ENCODE measurements around the gene ENAM.
"Not testable (repeated sequence)": the region's sequence is repeated elsewhere in the genome, so short reads cannot be mapped to it uniquely, and the experiment has no call there.

The ENAM gene

DNA sequence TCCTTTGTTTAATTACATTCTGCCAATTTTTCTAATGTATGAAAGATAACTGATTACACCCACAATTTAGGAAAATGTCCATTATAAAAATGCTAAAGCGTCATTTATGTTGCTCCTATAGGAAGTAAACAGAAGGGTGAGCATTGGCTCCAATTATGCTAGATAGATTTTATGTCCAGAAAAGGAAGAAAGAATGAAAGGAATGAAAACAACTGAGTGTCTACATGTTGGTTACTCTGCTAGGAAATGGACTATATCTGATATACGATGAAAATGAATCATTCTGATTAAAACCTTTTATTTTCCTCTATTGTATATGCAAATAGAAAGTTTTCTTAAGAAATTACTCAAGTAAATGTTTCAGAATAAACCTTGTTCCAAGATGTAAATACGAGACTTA, 1.6 kb downstream of the ENAM start:
- DNase-seq = no peak

DNA sequence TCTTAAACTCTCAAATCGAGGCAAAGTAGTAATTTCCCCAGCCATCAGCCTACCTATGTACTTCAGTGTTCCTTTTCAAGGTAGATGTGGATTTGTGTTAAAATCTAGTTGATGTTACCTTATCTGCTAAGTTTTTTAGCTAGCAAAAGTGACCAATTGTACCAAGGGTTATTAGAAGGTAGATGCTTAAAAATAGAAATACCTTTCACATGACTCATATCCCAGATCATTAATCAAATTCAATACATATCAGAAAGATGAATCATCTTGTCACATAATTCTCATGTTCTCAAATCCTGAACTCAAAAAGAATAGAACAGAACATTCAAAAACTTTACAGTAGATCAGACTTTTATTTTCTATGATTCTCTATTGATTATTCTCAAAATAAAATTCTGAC, 3.5 kb downstream of the ENAM start:
- DNase-seq = no peak

DNA sequence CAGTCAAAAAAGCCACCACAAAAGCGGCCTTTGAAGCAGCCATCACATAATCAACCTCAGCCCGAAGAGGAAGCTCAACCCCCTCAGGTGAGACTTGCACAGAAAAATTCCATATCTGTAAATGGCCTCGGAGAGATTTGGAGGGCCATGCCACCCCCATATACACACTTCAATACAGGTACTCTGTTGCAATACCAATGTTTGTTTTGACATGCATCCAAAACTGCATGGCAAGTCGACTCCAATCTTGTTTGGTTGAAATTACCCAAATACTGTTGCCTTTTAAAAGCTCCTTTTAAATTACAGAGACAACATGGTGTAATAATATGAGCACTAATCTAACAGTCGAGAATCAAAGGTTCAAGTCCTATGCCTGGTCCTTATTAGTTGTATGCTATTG, 5.9 kb downstream of the ENAM start:
- DNase-seq = no peak

DNA sequence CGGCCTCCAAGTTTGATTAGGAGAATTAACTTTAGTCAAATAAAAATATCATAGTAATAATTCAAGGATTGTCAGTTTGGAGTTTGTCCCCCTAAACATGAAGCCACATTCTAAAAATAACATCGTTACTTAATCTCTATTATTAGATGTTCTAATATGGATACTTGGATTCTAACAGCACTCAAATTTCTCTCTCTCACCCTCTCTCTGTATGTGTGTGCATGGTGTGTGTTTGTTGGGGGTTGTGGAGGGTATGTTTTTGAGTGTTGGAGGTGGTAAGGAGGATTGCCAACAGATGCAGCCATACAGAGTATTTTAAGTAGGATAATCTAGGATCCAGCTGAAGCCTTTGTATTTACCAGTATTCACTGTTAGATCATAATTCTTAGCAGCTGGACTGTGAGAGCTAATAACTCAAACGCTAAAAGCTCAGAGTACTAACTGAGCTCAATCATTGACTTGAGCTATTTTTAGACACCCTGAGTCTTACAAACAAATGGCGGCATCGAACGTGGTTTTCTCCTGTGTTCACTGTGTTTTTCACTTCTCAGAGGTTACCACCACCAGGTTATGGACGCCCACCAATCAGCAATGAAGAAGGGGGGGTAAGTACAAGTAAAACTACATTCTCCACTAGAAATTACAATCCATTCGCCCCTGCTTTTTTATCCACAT, 8.8 kb downstream of the ENAM start:
- DNase-seq = no peak

DNA sequence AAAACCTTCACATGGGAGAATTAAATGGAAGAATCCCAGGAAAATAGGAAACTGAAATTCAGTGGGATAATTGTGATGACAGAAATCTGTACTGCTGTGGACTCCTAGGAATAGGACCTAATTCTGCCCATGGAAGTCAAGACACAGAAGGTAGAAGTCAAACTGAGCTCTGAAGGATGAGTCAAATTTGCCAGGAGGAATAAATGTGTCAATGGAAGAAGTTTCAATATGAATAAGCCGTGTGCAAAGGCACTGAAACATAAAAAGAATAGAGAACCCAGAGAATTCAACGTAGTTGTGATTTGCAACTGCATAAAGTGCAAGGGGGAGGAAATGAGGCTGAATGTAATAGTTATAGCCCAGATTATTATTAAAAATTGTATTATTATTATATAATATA, 11.6 kb downstream of the ENAM start:
- DNase-seq = no peak

DNA sequence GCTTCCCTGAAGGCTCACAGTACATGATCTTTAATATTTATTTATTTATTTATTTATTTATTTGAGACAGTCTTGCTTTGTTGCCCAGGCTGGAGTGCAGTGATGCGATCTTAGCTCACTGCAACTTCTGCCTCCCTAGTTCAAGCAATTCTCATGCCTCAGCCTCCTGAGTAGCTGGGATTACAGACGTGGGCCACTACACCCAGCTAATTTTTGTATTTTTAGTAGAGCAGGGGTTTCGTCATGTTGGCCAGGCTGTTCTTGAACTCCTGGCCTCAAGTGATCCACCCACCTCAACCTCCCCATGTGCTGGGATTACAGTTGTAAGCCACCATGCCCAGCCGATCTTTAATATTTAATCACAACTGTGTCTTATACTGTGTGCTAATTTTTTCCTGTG, 22.2 kb downstream of the ENAM start:
- not testable (repeated sequence) for DNase-seq

DNA sequence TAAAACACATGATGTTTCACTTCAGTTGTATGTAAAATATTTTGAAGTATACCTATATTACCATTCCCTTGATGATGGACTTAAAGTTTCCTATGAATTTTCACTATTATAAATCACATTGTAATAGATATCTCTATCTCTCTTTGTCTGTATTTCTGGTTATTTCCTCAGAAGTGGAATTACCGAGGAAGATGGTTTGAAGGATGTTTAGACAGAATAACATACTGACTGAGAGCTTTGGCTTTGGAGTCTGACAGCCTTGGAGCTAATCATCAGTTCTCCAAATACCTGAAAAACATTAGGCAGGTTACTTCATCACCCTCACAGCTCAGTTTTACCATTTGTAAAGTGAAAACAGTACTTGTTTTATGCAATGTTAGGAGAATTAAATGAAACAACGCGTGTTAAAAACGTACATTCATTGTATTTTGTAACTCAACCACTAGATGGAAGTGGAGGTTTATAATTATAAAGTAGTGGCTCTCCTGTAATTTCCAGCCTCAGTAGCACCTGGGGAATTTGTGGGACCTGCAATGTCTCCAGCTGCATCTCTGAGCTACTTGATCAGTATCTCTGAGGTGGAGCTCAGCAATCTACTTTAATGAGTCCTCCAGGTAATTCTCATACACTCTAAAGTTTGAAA, 23.4 kb downstream of the ENAM start:
- no peak for DNase-seq

DNA sequence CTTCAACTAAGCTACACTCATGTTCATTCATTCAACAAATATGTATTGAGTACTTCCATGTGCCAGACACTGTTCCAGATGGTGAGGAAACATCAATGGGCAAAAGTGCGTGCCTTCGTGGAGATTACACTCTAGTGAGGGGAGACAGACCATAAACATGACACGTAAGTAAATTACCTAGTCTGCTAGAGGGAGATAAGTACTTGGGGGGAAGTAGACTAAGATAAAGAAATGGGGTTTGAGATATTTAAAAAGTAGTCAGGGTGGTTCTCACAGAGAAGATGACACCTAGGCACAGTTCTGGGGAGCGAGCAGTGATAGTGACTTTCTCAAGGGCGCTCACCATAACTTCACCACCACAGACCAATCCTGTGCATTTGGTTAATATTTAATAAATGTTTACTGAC, 26.1 kb downstream of the ENAM start:
- DNase-seq = no peak

DNA sequence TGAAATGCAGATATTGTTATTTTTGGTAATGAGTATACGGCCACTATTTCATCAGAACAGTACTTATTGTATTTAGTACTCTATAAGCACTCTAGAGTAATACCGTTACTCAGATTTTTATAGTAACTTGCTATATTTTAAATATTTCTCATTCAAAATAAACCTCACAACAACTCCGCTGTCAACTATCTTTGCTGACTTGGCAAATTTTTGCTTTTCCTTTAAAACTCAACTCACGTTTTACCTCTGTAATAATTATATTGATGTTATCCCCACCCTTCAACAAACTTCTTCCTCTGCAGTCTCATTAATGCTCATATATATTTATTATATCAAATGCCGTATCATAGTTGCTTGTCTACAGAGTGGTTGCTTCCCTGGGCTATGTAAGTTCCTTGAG, 28.8 kb downstream of the ENAM start:
- DNase-seq = no peak

DNA sequence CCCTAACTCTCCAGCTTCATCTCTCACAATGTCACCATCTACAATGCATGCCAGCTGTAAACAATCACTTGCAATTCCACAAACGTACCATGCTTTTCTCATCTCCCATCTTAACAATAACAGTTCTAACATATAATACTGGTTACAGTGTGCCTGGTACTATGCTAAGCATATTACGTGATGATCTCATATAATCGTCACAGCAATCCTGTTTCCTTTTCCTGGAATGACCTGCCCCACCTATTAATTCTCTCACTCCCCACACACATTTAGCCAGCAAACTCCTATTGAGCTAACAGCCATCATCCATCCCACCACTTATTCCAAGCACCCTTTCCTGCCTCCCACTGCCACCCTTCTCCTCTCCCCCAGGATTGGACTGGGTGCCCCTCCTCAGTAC, 29.9 kb downstream of the ENAM start:
- DNase-seq = no peak

DNA sequence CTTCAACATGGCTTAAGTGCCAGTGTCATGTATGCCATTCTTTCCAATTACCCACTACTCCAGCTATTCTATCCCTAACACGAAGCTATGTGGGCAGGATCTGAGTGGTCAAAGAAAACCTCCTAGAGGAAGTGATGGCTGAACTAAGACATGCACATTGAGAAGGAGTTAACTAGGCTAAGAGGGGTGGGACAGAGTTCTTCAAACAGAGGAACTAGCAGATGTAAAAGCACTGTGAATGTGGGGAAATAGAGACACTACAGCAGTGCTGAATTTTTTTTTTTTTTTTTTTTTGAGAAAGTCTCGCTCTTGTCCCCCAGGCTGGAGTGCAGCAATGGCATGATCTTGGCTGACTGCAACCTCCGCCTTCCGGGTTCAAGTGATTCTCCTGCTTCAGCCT, 31.6 kb downstream of the ENAM start:
- DNase-seq = no peak

DNA sequence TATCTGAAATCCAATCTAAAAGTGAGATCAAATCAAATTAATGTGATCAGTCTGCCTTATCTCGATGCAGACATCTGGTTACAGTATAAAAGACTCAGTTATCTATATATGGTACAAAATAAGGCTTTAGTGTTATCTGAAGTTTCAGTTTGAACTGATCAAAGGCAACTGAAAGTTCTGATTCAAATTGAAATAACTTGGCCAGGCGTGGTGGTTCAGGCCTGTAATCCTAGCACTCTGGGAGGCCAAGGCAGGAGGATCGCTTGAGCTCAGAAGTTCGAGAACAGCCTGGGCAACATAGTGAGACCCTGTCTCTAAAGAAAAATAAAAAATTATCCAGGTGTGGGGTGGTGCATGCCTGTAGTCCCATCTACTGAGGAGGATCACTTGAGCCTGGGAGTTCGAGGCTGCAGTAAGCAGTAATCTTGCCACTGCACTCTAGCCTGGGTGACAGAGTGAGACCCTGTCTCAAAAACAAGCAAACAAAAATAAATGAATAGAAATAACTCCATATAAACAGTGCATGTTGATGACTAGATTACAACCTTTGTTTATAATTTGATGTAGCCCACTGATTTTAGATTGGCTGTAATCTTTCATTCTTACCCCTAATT, 32.9 kb downstream of the ENAM start:
- not testable (repeated sequence) for DNase-seq

DNA sequence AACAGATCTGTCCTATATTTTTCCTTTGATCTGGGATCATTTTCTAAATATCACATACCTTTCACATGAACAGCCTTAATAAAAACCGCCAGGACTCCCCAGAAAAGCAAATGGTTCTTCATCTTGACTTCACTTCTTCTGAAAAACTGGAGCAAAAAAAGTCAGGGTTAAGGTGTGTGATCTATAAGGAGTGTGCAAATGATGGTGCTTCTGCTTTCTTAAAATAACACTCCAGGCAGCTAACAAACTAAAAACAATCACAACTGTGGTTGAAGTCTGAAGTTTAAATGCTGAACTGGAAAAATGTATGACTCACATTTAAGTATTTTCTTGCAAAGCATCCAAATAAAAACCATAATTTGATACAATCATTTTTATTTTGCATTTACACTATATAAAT, 37.8 kb downstream of the ENAM start, which contains the start of gene JCHAIN:
JCHAIN (minus strand) TSS at position 140 of the 400 bp plus-strand sequence; CDS start at position 122, 18 bp downstream.
- no peak for DNase-seq

DNA sequence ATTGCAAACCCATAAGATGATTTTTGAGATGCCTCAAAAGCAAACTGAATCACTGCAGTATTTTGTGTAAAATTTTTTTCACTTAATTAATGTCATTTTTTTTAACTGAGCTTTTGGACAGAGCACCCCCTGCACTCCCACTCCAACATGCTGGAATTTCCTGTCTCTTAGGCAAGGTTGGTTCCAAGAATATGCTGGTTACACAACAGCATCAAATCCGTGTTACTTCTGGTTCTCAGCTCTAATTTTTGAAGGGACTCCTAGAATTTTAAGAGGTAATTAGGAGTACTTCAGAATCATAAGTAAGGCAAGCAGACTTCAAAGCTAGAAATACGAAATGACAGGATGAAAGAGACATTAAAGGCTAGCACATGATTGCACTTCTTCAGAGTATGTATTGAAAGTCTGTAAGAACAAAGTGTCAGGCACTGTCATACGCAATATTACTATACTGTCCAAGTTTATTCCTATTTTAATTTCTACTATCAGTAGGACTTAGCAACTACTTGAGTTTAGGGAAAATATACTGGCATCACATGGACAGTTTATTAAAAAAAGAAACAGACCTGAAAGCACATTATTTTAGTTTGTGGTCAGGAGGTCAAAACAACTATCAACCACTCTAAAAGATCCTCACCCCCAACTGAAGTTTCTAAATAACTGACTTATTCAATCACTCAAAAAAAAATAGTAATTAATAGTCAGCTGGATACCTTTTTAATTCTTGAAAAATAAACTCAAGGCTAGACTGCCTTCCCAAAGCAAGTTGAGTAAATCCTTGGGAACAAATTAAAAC, 39.4 kb downstream of the ENAM start:
- DNase-seq = no peak

DNA sequence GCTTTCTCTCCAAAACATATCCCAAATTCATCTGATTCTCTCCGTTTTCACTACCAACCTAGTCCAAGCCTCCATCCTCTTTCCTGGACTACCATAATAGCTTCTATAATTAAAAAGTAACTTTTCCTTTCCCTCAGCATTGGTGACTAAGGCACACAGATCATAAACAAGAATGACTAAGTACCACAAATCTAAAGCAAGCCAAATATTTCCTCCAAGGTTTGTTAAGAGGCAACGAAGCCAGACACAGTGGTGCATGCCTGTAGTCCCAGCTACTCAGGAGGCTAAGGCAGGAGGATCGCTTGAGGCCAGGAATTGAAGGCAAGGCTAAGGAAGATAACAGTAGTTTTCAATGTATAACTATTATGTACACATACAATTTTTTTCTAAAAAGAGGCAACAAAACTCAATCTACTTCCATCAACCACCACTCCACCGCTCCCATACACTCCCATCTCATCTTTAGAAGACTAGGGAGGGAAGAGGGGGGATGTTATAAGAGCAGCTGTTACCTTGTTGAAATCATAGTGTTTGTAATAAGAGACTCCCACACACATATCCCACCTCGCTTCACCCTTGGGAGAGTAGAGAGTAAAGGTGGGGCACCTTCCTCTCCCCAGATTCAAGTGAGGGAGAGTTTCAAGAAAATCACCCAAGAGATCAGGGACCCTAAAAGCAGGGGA, 41.9 kb downstream of the ENAM start:
- DNase-seq = no peak

DNA sequence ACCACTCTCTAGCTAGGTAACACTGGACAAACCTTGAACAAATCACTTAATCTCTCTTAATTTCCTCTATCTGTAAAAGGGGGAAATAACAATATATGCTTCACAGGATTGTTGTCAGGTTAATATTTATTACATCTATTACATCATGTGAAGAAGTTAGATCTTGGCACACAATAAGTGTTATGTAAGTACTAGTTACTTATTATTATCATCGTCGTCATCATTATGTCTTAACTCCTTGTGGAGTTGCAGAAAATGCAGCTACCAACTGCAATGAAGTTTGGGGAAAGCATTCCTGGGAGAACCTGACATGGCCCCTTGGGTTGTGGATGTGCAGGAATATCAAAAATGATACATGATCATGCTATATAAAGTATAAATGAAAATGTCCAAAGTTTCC, 42.5 kb downstream of the ENAM start:
- no peak for DNase-seq

DNA sequence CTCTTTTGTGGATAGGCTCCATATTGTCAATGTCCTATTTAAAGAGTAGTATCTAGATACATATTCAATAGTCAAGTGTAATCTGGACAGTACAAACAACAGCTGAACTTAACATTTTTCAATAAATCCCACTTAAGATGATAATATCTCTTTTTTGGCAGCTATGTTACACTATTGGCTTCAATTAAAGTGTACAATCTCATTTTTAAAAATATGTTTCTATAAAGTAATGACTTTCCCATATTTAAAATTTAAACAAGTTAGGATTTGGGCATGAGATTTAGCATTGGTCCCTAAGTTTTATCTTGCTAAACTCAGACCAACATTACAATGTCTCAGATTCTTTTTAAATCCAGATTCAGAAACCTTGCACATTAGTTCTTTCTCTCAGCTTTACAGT, 45.6 kb downstream of the ENAM start:
- no peak for DNase-seq

DNA sequence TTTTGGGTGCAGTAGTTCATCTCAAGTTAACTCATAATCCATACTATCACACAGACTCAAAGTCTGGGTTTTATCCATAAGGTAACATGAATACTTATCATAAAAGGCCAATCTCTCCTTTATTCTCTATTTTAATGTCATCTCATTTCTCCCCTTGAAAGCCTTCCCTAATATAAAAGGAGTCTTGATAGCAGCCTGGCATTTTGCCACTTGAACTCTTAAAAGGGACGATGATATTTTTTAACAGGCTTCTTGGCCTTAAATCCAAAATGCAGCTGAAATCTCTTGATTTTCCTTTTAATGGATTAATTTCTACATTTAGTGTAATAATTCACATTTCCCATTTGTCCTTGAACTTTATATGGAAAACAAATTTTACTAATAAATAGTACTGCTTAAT, 46.2 kb downstream of the ENAM start:
- no peak for DNase-seq

DNA sequence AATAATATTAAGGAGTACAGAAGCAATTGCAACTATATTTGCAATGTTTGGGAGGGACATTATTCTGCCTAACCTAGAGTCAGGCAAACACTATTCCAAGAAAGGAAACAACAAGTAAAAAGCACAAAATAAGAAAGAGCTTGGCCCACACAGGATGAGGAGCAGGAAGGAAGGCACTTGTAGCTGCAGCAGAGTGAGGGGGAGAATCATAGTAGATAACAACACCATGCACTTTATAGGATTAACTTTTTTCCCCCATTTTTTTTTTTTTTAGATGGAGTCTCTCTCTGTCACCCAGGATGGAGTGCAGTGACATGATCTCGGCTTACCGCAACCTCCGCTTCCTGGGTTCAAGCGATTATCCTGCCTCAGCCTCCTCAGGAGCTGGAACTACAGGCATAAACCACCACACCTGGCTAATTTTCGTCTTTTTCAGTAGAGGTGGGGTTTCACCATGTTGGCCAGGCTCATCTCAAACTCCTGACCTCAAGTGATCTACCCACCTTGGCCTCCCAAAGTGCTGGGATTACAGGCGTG, 48.1 kb downstream of the ENAM start:
- DNase-seq = no peak

DNA sequence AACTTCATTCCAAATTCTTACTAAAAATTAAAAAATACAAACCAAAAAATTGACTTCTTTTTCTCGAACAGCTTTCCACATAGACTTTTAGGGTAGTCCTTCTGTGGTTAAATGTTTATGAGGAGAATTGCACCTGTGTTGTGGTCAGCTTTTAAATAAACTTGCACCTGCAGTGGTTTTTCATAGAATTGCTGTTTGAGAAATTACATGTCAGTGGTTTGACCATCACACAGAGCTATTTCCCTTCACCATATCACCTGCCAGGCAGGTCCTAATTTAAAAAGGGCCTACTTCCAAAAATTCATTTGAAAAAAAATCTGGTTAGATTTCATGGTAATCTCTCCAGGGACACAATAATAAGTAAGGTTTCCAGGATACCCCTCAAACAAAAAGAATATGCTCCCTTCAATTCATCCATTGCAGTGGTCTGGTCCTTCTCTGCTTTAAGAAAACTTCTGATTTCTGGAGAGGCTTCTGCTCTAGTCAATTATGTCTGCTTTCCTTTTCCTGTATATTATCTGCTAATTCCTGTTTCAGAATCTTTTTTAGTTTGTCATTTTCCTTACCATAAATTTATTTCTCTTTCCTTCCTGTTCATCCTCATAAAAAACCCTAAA, 49.9 kb downstream of the ENAM start:
- DNase-seq = no peak

DNA sequence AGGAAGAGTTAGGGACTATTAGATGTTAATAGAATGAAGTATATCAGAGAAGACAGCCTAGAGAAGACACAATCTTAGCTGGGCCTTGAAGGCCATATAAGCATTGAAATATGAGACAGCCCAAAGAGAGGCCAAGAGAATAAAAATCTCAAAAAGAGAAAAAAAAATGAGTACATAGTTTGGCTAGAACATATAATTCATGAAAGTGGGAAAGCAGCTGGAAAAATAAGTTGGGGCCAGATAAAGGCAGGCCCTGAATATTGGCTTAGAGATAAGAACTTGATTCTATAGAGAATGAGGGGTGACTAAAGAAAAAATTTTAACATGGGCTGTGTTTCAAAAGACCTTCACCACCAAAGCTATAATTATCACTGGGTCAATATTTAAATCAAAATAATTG, 52.4 kb downstream of the ENAM start:
- no peak for DNase-seq

DNA sequence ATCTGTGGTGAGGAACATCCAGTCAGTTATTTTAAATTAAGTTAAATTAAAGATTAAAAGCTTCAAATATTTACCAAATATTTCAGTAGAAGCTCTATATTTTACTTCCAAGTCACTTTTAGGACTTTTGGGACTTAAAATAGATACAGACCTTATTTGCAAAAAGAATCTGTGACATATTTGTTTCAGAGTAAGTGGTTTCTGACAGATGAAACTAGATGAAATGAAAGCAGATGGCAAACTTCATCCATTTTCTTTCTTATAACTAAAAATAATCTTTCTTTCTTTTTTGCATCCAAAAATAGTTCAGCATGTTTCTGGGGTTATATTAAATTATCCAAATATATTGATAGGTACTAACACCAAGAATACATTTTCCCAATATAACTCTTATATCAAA, 53.2 kb downstream of the ENAM start:
- DNase-seq = no peak
